DND-41 (cell line): ENCODE results near the gene ARHGAP18.

Experiments
- ATAC-seq: fragments of 200-7000 bp; cut with Tn5 transposase; 3 replicates; pipeline ENCODE4 v1.9.1; 2021; ENCODE audit warnings: low read depth; ENCODE audit not compliant: insufficient read depth
- DNase-seq: peaks from one replicate; pipeline ENCODE4 v3.0.0-alpha.2; 2020
- H2AFZ ChIP-seq: 2 replicates; pipeline ENCODE4 v1.6.0; 2012; ENCODE audit warnings: low read depth, low read length
- H3K27ac ChIP-seq: 2 replicates; pipeline ENCODE4 v1.5.1; 2012; ENCODE audit warnings: low read length, inconsistent platforms
- H3K27me3 ChIP-seq: fragments of 200-600 bp; sonication (generic); 2 replicates; pipeline ENCODE4 v1.6.0; 2012; ENCODE audit warnings: low read length, mild to moderate bottlenecking, inconsistent platforms; ENCODE audit not compliant: insufficient read depth, poor library complexity
- H3K36me3 ChIP-seq: 2 replicates; pipeline ENCODE4 v1.5.1; 2012; ENCODE audit warnings: low read length, inconsistent platforms; ENCODE audit not compliant: insufficient read depth
- H3K4me1 ChIP-seq: 2 replicates; pipeline ENCODE4 v1.5.1; 2012; ENCODE audit warnings: mild to moderate bottlenecking, low read length; ENCODE audit not compliant: insufficient read depth
- H3K4me2 ChIP-seq: 2 replicates; pipeline ENCODE4 v1.6.0; 2012; ENCODE audit warnings: mild to moderate bottlenecking, moderate library complexity, low read length, inconsistent platforms; ENCODE audit not compliant: insufficient read depth
- H3K4me3 ChIP-seq, 2 experiments: fragments of 200-600 bp in 1 of 2; shearing (Covaris generic) in 1 of 2; 2 replicates each; pipeline ENCODE4 v1.5.1; 2012 to 2016; ENCODE audit warnings: inconsistent platforms in 2 of 2, low read length in 2 of 2, mild to moderate bottlenecking in 2 of 2, low read depth in 1 of 2, moderate library complexity in 1 of 2
- H3K79me2 ChIP-seq: 2 replicates; pipeline ENCODE4 v1.6.0; 2012; ENCODE audit warnings: low read length, inconsistent platforms; ENCODE audit not compliant: insufficient read depth
- H3K9ac ChIP-seq: 2 replicates; pipeline ENCODE4 v1.6.0; 2012; ENCODE audit warnings: low read depth, mild to moderate bottlenecking, inconsistent platforms, low read length, moderate library complexity
- H3K9me3 ChIP-seq: 2 replicates; pipeline ENCODE4 v1.5.1; 2012; ENCODE audit warnings: low read length, moderate library complexity, mild to moderate bottlenecking, inconsistent platforms; ENCODE audit not compliant: insufficient read depth, severe bottlenecking
- H4K20me1 ChIP-seq: 2 replicates; pipeline ENCODE4 v1.6.0; 2012; ENCODE audit warnings: low read length; ENCODE audit not compliant: insufficient read depth
- EZH2 ChIP-seq: IDR thresholded peaks from 3 replicates; pipeline ENCODE4 v1.6.1; 2012; ENCODE audit warnings: borderline replicate concordance, low read depth, mild to moderate bottlenecking, moderate library complexity, low read length, inconsistent platforms; ENCODE audit not compliant: severe bottlenecking
- TF ChIP-seq, protein P1 (sequence below): IDR thresholded peaks from 2 replicates; pipeline ENCODE4 v1.5.1; 2012; ENCODE audit warnings: borderline replicate concordance, low read length, moderate library complexity, mild to moderate bottlenecking; ENCODE audit not compliant: poor library complexity, severe bottlenecking; ENCODE audit errors: extremely low read depth

ARHGAP18 gene

DNA sequence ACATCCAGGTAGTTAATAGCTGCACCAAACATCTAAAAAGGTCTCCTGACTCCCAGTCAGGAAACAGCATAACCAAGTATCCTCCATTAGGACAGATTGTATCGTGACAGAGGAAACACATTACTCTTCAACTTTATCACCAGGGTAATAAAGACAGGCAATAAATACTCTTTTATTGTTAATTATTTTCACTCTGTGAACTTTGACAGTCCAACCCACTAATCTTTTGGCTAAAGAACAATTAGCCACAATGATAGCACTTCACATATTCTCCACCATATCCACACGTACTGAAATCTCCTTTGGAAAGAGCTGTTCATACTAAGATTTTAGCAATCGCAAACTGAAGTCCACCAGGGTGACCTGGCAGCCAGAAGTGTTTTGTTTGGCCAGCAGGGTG, 46.4 kb downstream of the ARHGAP18 start:
- TF ChIP-seq, protein P1, sequence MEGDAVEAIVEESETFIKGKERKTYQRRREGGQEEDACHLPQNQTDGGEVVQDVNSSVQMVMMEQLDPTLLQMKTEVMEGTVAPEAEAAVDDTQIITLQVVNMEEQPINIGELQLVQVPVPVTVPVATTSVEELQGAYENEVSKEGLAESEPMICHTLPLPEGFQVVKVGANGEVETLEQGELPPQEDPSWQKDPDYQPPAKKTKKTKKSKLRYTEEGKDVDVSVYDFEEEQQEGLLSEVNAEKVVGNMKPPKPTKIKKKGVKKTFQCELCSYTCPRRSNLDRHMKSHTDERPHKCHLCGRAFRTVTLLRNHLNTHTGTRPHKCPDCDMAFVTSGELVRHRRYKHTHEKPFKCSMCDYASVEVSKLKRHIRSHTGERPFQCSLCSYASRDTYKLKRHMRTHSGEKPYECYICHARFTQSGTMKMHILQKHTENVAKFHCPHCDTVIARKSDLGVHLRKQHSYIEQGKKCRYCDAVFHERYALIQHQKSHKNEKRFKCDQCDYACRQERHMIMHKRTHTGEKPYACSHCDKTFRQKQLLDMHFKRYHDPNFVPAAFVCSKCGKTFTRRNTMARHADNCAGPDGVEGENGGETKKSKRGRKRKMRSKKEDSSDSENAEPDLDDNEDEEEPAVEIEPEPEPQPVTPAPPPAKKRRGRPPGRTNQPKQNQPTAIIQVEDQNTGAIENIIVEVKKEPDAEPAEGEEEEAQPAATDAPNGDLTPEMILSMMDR, result no peak
- TF ChIP-seq EZH2, result no peak
- no peak overlapping the region for H3K4me2 ChIP-seq
- DNase-seq (no peak), ATAC-seq (no peak)
- H3K9me3 ChIP-seq, result no peaks in the 10 kb centered on the region
- H3K36me3 ChIP-seq, result no peaks in the 10 kb centered on the region
- H3K4me1 ChIP-seq, result peaks cover 10% of the 10 kb centered on the region; the same call in 1 of the 2 replicates
- no peak overlapping the region for H2AFZ ChIP-seq
- no peak overlapping the region for H3K4me3 ChIP-seq
- no peaks in the 10 kb centered on the region for H3K27me3 ChIP-seq
- no peak overlapping the region for H3K9ac ChIP-seq
- H4K20me1 ChIP-seq, result no peaks in the 10 kb centered on the region
- H3K79me2 ChIP-seq, result no peaks in the 10 kb centered on the region
- no peak overlapping the region for H3K27ac ChIP-seq

DNA sequence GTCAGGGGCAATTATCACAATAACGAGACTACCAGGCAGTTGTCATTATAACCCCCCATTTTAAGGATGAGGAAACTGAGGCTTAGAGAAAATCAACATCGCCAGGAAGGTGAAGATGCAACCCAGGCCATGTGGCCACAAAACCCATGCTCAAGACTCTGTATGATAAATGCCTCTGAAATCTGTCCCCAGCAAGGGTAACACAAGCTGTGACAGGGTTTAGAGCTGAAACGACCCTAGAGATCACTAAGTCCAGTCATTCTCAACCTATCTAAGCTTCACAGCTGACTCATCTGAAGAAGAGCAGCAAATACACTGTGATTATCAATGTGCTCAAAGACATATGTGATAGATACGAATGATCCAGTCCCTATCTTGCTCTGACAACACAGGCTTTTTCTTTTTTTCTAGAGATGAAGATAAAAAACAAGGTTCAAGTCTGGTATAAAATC, 47.0 kb downstream of the ARHGAP18 start:
- Histone ChIP-seq H3K9me3 (no peaks in the 10 kb centered on the region), H3K4me1 (peaks cover 10% of the 10 kb centered on the region; the same call in 1 of the 2 replicates), H3K4me2 (no peak overlapping the region), H3K36me3 (no peaks in the 10 kb centered on the region), H3K9ac (no peak overlapping the region), H3K27me3 (no peaks in the 10 kb centered on the region), H3K4me3 (no peak overlapping the region), H2AFZ (no peak overlapping the region), H4K20me1 (no peaks in the 10 kb centered on the region), H3K79me2 (no peaks in the 10 kb centered on the region), H3K27ac (no peak overlapping the region)
- DNase-seq (no peak), ATAC-seq (no peak)
- TF ChIP-seq, protein P1, result no peak
- TF ChIP-seq EZH2, result no peak

- H3K4me1 ChIP-seq, result peaks cover 10% of the 10 kb centered on the region; the same call in 1 of the 2 replicates
- H2AFZ ChIP-seq, result no peak overlapping the region
- H3K79me2 ChIP-seq, result no peaks in the 10 kb centered on the region
- H3K9me3 ChIP-seq, result no peaks in the 10 kb centered on the region
- ATAC-seq, result no peak; the same call in 2 of the 3 replicates
- no peaks in the 10 kb centered on the region for H4K20me1 ChIP-seq
- TF ChIP-seq EZH2, result no peak
- TF ChIP-seq, protein P1, result no peak
- no peaks in the 10 kb centered on the region for H3K36me3 ChIP-seq
- H3K9ac ChIP-seq, result no peak overlapping the region
- H3K27me3 ChIP-seq, result no peaks in the 10 kb centered on the region
- no peak overlapping the region for H3K4me3 ChIP-seq
- no peak for DNase-seq
- H3K4me2 ChIP-seq, result no peak overlapping the region
- H3K27ac ChIP-seq, result no peak overlapping the region
Observed at GRCh38 chr6:129662406-129662766, 47.6 kb downstream of the ARHGAP18 start.
